CD4-positive, alpha-beta T cell treated with Interleukin-17A for 4 hours (primary cell): ENCODE measurements around the gene CCL15.
"Not testable (repeated sequence)": the region's sequence is repeated elsewhere in the genome, so short reads cannot be mapped to it uniquely, and the experiment has no call there.

ENCODE experiments used
- DNase-seq: peaks from one replicate; pipeline ENCODE4 v3.0.0-alpha.2; 2020; ENCODE audit warnings: mixed read lengths

CCL15 gene, protein sequence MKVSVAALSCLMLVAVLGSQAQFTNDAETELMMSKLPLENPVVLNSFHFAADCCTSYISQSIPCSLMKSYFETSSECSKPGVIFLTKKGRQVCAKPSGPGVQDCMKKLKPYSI

DNA sequence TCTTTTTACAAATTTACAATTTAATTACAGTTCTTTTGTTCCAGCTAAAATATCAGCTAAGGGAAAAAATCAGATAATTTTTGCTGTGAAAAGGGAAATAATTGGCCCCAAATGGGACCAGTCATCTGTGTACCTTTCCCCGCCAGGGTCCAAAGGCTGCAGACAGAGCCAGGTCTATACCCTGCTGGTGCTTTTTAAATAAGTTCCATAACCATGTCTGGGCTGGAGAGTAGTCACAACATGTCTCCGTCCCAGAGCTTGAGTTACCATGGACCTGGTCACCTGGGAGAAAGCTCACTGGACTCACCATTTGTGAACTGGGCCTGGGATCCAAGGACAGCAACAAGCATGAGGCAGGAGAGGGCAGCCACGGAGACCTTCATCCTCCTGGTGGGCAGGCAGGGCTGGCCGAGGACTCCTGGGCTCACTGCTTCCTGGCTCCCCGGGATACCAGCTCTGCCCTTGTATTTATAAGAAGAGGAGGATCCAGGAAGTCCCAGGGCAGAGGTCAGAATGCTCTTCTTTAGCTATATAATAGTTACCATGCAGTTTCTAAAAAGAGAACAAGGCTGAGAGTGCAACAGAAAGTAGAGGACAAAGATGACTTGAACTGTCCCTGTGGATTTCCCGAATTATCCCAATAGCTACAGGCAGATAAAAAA is at the start of gene CCL15:
TSS of gene CCL15 (minus strand) at position 444 of the 662 bp plus-strand sequence. CDS start at position 383, 61 bp downstream.
- no peak for DNase-seq

DNA sequence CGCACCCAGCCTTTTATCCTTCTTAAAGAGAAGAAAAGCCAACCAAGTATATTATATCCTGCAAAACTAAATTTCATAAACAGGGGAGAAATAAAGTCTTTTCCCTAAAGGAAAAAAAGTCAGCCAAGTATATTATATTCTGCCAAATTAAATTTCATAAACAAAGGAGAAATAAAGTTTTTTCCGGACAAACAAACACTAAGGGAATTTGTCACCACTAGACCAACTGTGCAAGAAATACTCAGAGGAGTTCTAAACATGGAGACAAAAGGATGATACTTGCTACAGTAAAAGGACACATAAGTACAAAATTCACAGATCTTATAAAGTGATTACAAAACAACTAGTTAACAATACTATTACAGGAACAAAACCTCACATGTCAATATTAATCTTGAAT is 48.3 kb upstream of the CCL15 start:
- DNase-seq, result no peak

DNA sequence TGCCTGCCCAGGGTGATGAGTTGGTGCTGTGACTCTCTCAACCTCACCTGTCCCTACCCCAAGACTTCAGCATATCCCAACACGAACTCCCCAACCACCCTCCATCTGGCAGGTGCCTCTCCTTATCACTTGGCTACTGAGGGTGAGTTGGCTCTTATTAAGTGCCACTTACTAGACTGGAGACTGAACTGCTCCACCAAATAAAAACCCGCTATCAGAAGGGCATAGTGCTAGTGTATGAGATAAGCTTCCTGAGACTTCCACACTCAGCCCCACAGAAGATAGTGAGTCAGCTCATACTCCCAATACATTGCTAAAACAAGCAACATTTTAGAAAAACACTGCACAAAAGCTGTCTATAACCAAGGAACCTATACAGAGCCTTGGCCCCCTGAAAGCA is 46.7 kb upstream of the CCL15 start:
- DNase-seq, result no peak

DNA sequence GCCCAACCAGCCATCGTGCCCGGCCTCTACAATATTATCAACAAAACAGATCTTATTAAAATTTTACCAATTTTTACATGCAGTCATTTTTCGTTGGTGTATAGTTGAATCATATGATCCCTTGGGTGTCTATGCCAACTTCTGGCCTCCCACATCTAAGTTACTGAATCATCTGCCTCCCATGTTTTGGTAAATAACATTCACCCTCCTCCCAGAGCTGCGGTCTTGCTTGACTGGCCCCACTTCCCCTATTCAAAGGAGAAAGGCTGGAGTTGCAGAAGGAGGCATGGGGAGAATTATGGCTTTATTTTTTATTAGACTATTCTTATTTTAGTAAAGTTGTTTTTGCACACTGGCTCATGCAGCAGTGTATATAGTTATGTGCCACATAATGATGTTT is 34.9 kb upstream of the CCL15 start:
- DNase-seq, result no peak

DNA sequence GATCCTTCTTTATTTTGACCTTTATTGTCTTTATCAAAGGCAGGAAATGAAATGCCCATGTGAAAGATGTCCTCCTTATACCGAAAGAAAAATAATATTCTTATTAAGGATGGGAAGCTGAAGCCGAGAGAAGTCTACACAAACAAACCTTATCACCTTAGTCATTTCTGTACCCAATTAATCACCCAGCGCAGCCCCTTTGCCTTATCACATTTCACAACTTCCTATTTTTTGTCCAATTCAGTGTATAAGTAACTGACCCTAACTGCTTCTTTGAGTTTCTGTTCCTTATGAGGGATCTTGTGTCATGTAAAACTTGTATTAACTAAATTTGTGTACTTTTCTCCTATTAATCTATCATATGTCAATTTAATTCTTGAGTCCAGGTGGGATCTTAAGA is 32.8 kb upstream of the CCL15 start:
- DNase-seq, result no peak

DNA sequence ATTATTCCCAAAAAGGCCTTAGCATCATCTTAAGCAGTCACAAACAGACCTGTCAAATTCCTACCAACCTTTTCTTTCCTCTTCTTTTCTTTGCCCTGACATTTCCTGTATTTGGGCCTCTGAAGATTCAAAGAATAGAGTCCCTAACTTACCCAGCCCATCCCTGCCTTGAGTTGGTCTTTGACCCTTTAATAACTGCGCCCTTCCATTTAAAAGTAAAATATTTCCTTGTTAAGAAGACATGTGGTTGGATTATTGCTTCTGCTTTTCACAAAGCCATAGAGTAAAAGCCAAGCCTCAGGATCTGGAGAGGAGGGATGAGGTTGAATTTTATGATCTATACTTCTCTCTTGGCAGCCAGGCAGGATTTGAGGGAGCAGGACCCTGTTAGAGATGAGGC is 29.6 kb upstream of the CCL15 start:
- no peak for DNase-seq

DNA sequence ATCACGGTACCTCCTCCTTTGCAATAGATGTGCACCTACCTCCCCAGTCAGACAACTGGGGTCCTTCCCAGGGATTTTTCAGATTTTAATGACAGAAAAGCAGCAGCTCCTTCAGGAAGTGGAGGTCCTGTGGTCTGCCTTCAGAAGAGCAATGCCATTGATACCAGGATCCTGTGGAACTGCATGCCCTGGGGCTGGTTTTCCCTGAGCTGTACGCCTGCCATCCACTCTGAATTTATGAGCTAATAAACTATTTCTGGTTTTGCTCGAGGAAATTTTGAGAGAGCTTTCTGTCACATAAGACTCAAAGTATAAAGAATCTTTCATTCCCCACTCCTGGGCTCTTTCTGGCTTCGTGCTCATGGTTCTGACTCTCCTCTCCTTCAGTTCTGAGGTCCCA is 26.4 kb upstream of the CCL15 start:
- no peak for DNase-seq

DNA sequence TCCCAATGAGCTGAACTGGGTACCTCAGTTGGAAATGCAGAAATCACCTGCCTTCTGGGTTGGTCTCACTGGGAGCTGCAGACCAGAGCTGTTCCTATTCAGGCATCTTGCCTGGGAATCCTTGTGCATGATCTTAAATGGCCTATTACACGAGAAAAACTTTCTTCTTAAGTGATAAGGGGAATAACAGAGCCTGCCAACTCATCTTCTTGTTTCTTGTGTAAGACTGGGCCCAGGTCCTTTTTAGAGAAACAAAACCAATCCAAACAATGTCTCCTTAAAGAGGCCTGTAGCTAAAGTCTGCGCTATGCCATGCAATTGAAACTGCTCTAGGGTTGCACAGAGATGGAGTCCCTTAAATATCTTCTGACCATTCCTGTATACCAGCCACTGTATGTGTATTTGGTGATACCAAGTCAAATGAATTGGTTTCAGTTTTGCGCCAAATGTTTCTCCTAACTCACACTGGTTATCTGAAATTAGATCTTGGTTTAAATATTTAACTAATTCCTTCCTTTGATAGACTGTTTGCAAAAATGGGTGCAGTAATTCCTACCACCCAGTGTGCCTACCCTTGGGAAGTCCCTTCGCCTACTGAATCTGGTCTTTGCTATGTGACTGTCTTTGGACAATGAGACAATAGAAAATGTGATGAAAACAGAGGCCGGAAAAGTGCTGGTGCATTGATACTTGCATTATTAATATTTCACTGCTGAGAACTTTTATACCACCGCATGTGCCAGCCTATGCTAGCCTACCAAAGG is 22.9 kb upstream of the CCL15 start:
- DNase-seq, result no peak

DNA sequence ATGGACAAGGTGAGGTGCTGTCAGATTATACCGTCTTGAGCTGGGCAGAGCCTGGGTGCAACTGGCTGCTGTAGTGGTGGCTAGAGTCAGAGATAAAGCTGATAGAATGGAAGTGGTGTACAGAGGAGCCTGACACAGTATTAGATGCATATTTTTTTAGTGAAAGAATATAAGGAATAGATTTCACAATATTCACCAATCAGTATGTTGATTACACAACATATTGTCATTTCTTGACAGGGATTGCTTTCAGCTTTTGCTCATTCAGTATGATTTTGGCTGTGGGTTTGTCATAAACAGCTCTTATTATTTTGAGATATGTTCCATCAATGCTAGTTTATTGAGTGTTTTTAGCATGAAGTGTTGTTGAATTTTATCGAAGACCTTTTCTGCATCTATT is 18.1 kb upstream of the CCL15 start:
- no peak for DNase-seq

DNA sequence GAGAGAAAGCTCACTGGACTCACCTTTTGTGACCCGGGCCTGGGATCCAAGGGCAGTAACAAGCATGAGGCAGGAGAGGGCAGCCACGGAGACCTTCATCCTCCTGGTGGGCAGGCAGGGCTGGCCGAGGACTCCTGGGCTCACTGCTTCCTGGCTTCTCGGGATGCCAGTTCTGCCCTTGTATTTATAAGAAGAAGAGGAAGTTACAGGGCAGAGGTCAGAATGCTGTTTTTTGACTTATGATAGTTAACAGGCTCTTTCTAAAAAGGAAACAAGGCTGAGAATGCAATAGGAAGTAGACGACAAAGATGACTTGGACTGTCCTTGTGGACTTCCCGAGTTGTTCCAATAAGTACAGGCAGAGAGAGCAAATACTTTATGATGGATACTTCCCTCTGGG is 16.4 kb upstream of the CCL15 start, which contains the start of gene CCL23:
TSS of gene CCL23 (minus strand) at position 174 of the 400 bp plus-strand sequence. CDS start at position 99, 75 bp downstream.
- DNase-seq, result no peak

DNA sequence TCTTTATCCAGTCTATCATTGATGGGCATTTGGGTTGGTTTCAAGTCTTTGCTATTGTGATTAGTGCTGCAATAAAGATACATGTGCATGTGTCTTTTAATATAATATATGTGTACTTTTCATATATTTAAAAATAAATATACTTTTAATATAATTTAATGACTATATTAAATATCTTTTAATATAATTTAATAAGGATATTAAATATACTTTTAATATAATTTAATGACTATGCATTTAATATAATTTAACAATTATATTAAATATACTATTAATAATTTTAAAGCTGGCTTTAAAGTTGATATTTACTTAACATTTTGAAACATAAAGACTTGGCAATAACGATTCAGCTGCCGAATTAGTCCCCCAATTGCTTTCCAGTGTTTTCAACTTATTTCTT is 15.2 kb upstream of the CCL15 start:
- DNase-seq, result no peak

DNA sequence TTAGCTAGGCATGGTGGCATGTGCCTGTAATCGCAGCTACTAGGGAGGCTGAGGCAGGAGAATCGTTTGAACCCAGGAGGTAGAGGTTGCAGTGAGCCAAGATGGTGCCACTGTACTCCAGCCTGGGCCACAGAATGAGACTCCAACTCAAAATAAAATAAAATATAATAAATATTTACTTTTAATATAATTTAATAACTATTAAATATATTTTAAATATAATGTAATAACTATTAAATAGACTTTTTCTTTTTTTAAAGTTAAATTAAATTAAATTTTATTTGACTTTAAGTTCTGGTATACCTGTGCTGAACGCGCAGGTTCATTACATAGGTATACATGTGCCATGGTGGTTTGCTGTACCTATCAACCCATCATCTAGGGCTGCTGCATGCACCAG is 14.5 kb upstream of the CCL15 start:
- DNase-seq, result not testable (repeated sequence)

DNA sequence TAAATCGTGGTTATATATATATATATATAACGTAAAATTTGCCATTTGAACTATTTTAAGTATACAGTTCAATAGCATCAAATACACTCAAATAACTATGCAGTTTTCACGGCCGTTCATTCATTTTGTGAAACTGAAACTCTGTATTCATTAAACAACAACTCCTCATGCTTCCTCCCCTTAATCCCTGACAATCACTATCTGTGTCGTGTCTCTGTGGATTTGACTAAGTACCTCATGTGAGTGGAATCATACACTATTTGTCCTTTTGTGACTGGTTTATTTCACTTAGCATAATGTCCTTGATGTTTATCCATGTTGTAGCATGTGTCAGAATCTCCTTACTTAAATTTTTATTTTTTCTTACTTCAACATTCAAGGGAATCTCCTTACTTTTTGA is 13.6 kb upstream of the CCL15 start:
- no peak for DNase-seq

DNA sequence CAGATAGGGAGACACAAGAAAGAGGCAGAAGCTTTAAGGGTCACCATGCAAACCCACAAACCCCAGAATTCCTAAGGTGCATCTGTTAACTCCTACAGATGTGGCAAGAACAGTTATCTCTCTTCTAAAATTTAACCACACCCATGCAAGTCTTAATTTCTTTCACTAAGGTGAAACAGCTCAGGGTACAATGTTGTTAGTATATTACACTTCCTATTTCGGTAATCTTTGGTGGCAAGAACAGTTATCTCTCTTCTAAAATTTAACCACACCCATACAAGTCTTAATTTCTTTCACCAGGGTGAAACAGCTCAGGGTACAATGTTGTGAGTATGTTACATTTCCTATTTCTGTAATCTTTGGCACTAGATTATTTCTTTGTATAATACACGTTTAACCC is 9.8 kb upstream of the CCL15 start:
- DNase-seq, result no peak

DNA sequence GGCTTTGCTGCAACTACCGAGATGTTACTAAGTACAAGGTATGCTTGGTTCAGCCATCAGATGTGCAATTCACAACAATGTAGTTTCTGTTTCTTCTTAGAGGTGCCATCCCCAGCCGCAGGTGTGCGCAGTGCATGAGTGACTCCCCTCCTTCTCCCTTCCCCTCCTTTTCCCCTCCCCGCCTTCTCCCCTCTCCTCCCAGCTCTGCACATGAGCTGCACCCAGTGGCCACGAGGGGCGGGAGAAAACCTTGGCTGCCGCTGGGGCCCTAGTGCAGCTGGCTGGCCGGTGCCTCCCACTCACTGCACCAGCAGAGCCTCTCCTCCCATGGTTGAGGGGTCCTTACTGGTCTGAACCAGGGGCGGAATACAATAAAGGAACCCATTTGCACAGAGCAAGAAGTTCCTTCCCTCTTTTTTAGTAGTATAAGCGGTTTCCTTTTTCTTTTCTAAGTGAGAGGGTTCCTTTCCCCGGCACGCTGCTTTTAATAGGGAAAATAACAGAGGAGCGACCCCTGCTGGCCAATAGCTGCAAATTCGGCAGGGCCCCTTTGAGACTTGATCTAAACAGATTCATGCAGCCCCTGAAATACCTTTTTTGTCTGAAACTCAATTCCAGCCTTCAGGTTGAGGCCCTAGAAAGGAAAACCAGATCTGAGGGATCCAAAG is 7.8 kb upstream of the CCL15 start:
- no peak for DNase-seq

DNA sequence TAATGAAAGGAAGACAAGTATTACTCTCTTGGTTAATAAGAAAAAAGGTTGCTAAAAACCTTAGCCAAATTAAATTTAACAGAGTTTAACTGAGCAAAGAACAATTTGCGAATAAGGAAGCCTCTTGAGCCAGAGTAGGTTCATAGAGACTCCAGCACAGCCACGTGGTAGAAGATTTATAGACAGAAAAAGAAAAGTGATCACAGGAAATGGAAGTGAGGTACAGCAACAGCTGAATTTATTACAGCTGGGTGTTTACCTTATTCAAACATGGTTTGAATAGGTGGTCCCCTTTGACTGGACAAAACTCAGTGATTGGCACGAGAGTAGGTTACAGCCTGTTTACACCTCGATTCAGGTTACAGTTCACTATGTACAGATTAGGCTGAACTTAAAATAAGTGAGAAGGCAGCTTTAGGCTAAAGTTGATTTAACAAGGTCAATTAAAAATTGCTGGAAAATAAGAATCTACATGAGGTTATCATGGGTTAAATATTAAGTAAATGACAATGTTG is 3.3 kb upstream of the CCL15 start:
- DNase-seq, result no peak

DNA sequence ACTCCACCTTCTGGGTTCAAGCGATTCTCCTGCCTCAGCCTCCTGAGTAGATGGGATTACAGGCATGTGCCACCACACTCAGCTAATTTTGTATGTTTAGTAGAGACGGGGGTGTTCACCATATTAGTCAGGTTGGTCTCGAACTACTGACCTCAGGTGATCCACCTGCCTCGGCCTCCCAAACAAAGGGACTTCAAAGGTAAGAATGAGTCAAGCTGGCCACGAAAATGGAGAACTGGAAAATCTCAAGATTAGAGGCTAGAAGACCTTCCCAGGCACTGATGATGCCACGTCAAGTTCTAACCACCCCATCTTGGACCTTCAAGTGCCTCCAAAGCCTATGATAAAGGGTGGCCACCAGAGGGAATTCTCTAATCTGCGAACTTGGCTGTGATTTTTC is 1.3 kb upstream of the CCL15 start:
- DNase-seq, result no peak

DNA sequence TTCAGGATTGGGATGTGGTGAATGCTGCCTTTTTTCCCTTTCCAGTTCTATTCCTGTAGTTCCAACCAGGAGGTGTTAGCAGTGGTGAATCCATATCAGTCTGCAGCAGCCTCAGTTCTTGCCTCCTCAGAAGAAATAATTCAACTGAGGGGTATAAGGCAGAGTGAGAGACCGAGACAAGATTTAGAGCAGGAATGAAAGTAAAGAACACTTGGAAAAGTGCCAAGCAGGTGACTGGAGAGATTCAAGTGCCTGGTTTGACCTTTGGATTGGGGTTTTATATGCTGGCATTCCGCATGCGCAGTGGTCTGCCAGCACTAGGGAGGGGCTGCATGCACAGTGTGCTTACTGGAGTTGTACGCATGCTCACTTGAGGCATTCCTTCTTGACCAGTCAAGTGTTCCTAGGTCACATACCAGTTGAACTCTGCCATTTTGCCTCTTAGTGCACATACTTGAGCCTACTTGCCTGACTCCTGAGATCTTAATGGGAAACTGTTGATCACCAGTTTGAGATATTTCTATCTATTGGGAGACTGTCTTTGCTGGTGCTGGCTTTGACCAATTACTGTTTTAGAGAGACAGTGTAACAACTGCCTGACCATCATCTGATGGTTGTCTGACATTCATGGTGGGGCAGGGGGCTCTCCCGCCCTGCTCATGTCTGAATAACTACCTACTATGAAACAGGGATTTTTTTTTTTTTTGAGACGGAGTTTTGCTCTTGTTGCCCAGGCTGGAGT is 680 bp upstream of the CCL15 start:
- no peak for DNase-seq

DNA sequence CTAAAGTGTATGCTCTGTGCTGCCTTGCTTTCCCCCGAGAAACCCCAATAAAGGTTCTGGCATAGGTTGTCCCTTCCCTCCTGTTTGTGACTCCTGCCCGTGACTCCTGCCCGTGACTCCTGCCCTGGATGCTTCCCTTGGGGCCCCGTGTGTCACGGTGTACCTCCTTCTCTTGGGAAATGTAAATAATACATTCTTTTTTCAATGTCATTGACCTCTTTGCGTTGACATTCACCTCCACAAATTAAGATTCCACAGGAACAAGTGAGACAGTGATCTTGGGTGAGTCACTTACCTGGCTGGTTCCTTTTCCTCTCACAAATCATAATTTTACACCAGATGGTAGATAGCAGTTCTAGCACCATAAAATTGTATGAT is 632 bp downstream of the CCL15 start:
- no peak for DNase-seq

DNA sequence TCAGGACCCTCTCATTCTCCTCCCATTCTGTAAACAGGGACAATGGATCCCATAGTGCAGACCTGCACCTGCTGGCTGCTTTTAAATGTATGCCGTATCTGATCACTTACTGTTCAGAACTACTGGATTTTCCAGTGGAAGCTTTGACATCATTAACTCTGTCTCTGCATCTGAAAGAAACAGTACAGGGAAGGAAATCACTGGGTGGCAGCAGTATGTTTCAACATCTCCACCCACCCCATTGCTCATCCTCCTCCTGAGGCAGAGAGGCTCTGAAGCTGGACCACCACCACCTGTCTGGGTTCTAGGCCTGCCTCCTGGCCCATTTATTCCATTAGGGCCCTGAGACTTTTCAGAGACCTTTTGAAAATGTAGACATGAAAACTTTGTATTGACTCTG is 2.6 kb downstream of the CCL15 start:
- no peak for DNase-seq

DNA sequence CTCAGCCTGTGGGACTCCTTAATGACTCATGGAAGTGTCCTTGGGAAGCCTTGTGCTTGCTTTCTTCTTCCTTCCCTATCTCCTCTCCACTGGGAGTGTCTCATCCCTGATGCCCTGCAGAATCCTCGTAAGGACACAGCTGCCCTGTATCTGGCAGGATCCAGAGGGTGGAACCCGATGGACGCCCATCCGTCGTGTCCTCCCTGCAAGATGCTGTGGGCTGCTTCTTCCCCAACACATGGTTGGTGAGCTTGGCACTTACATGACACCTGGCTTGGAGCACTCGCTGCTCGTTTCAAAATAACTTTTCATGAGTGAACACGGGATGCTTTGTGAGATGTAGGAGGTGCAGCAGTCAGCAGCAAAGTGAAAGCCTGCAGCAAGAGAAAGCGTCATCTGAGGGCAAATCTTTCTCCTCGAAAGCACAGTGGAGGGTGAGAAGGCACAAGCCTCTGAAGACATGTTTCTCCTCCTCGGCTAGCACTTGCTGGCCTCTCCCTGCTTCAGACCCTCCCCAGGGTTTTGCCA is 3.3 kb downstream of the CCL15 start:
- DNase-seq, result no peak

DNA sequence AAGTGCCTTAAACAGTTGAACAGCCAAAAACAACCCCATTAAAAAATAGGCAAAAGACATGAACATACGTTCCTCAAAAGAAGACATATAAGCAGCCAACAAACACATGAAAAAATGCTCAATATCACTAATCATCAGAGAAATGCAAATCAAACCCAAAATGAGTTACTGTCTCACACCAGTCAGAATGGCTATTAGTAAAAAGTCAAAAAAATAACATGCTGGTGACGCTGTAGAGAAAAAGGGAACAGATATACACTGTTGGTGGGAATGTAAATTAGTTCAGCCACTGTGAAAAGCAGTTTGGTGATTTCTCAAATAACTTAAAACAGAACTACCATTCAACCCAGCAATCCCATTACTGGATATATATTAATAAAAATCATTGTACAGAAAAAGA is 6.0 kb downstream of the CCL15 start:
- DNase-seq, result not testable (repeated sequence)

DNA sequence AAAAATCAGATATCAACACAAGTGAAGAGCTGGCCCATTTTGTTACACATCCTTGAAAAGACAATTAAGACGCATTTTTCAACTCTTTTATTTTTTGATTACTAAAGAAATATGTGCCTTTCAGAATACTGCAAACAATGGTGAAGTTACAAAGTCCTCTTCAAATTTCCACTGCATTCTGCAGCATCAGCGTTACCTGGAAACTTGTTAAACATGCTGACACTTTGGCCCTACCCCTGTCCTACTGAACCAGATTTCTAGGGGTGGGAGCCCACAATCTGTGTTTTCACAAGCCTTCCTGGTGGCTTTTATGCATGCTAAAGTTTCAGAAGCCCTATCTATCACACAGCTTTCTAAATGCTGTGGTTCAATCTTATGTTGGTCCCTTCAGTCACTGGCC is 10.3 kb downstream of the CCL15 start:
- no peak for DNase-seq
